Fibroblast of upper back skin (primary cell): ENCODE results near the gene TSSK2.
"Not testable (repeated sequence)": the region's sequence is repeated elsewhere in the genome, so short reads cannot be mapped to it uniquely, and the experiment has no call there.

Source experiments
- DNase-seq: peaks from one replicate; pipeline ENCODE4 v3.0.0-alpha.2; 2013

TSSK2 gene

GRCh38 chr22:19130959-19131684 is at the start of gene TSSK2:
Gene TSSK2 (plus strand): TSS chr22:19131308. CDS start chr22:19131400, 92 bp downstream.
- no peak for DNase-seq

- no peak for DNase-seq
These were observed 49.8 kb upstream of the TSSK2 start for GRCh38 chr22:19081351-19081750.

GRCh38 chr22:19082101-19082500 is 49.0 kb upstream of the TSSK2 start:
- no peak for DNase-seq

- no peak for DNase-seq
These were observed 48.3 kb upstream of the TSSK2 start for GRCh38 chr22:19082793-19083192.

GRCh38 chr22:19084126-19084525 is 47.0 kb upstream of the TSSK2 start:
- not testable (repeated sequence) for DNase-seq

- not testable (repeated sequence) for DNase-seq
These were observed 46.5 kb upstream of the TSSK2 start for GRCh38 chr22:19084586-19084985.

GRCh38 chr22:19085233-19085718 is 45.8 kb upstream of the TSSK2 start:
- peak; percentile 40 for DNase-seq

- no peak for DNase-seq
These were observed 44.7 kb upstream of the TSSK2 start for GRCh38 chr22:19086417-19086816.

- DNase-seq, result peak; percentile 38
These were observed 44.2 kb upstream of the TSSK2 start for GRCh38 chr22:19086896-19087295.

GRCh38 chr22:19088866-19089595 is 42.1 kb upstream of the TSSK2 start:
- DNase-seq, result no peak

- DNase-seq, result no peak
These were observed 40.9 kb upstream of the TSSK2 start for GRCh38 chr22:19090183-19090582.

- no peak for DNase-seq
These were observed 40.5 kb upstream of the TSSK2 start for GRCh38 chr22:19090586-19091127.

- no peak for DNase-seq
These were observed 38.4 kb upstream of the TSSK2 start for GRCh38 chr22:19092725-19093124.

- DNase-seq, result no peak
These were observed 36.6 kb upstream of the TSSK2 start for GRCh38 chr22:19094393-19094997.

- no peak for DNase-seq
These were observed 34.6 kb upstream of the TSSK2 start for GRCh38 chr22:19096555-19096954.

- no peak for DNase-seq
These were observed 33.6 kb upstream of the TSSK2 start for GRCh38 chr22:19097518-19097917.

GRCh38 chr22:19098157-19098556 is 33.0 kb upstream of the TSSK2 start:
- DNase-seq, result no peak

- DNase-seq, result peak; percentile 17
These were observed 27.0 kb upstream of the TSSK2 start for GRCh38 chr22:19103880-19104821.

GRCh38 chr22:19105456-19105855 is 25.7 kb upstream of the TSSK2 start:
- DNase-seq, result no peak

- DNase-seq, result no peak
These were observed 25.0 kb upstream of the TSSK2 start for GRCh38 chr22:19105867-19106802.
